ENCODE measurements around the gene HOXC11.

Gene HOXC11

GRCh38 chr12:54000116-54001114 is 27.5 kb downstream of the HOXC11 start, which contains the start of gene HOXC9:
Gene HOXC9, plus strand, starts transcription at chr12:54000161. Its CDS starts 28 bp downstream, at chr12:54000189.
- DNase-seq, result no peak

- no peak for DNase-seq
These were observed 28.6 kb downstream of the HOXC11 start for GRCh38 chr12:54001283-54002187.

- no peak for DNase-seq
These were observed 29.5 kb downstream of the HOXC11 start for GRCh38 chr12:54002278-54002914.

- DNase-seq, result no peak
These were observed 30.0 kb downstream of the HOXC11 start for GRCh38 chr12:54002915-54003389.

- DNase-seq, result peak; percentile 68
These were observed 30.7 kb downstream of the HOXC11 start for GRCh38 chr12:54003625-54004024.

GRCh38 chr12:54004063-54004840 is 31.3 kb downstream of the HOXC11 start:
- DNase-seq, result peak; percentile 73

- no peak for DNase-seq
These were observed 32.1 kb downstream of the HOXC11 start for GRCh38 chr12:54004841-54005530.

- DNase-seq, result no peak
These were observed 32.6 kb downstream of the HOXC11 start for GRCh38 chr12:54005531-54005852.

- DNase-seq, result peak; percentile 89
These were observed 33.1 kb downstream of the HOXC11 start for GRCh38 chr12:54005853-54006558.

- no peak for DNase-seq
These were observed 33.8 kb downstream of the HOXC11 start for GRCh38 chr12:54006559-54007220.

GRCh38 chr12:54007538-54008259 is 34.8 kb downstream of the HOXC11 start:
- no peak for DNase-seq

GRCh38 chr12:54008260-54008552 is 35.3 kb downstream of the HOXC11 start:
- DNase-seq, result no peak

- no peak for DNase-seq
These were observed 36.5 kb downstream of the HOXC11 start for GRCh38 chr12:54009171-54010052.

GRCh38 chr12:54010053-54010971 is 37.4 kb downstream of the HOXC11 start:
- DNase-seq, result no peak

GRCh38 chr12:54010972-54011664 is 38.2 kb downstream of the HOXC11 start:
- DNase-seq, result no peak

- DNase-seq, result no peak
These were observed 39.0 kb downstream of the HOXC11 start for GRCh38 chr12:54011665-54012532.

All from fibroblast of skin of right quadriceps (primary cell).